ENCODE results near the gene GP5. TPM values are rescaled to one million over a fixed set of nuclear protein-coding genes. Genes with fewer than 3 reads are reported as not detected.

GP5 gene
- total RNA-seq, 4 donors from 2014 or later: not detected

DNA sequence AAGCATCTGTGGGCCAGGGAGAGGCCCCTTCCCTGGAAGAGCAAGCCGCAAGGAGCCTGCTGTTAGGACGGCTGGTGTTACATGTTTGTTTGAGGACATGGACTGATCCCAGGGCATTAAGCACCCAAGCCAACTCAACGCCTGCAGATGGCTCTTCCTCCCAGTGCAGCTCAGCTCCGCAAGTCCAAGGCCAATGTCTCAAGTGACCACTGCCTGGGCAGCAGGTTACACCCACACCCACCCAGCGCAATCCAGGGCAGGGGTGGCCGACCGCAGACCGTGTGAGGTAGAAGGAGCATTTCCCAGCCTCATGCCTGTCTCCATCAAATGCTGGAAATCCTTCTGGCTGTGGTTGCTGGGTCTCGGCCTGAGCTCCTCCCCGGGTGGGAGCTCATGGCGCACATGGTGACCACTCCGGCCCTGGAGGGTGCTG lies 14.5 kb downstream of the GP5 start:
- peaks cover 0 to 6% (median 0%) of the 10 kb centered on the region in 4 donors for H3K4me1 ChIP-seq
- H3K36me3 ChIP-seq: no peaks in the 10 kb centered on the region
- 90 to 92% methylated on average over 12 of the region's 12 CpGs for WGBS, 2 donors
- no peaks in the 10 kb centered on the region for H3K9me3 ChIP-seq
- DNase-seq (ENCODE audit: low spot score in 2 of 2): no peak
- peaks cover 0 to 4% of the 10 kb centered on the region in 2 donors for H3K27me3 ChIP-seq
- H3K4me3 ChIP-seq: no peak overlapping the region
- no peak overlapping the region for H3K27ac ChIP-seq
- TF ChIP-seq POLR2A (IDR thresholded peaks at IDR 0.05) (no peak), EP300 (IDR thresholded peaks at IDR 0.05) (no peak)
- TF ChIP-seq, protein P1, sequence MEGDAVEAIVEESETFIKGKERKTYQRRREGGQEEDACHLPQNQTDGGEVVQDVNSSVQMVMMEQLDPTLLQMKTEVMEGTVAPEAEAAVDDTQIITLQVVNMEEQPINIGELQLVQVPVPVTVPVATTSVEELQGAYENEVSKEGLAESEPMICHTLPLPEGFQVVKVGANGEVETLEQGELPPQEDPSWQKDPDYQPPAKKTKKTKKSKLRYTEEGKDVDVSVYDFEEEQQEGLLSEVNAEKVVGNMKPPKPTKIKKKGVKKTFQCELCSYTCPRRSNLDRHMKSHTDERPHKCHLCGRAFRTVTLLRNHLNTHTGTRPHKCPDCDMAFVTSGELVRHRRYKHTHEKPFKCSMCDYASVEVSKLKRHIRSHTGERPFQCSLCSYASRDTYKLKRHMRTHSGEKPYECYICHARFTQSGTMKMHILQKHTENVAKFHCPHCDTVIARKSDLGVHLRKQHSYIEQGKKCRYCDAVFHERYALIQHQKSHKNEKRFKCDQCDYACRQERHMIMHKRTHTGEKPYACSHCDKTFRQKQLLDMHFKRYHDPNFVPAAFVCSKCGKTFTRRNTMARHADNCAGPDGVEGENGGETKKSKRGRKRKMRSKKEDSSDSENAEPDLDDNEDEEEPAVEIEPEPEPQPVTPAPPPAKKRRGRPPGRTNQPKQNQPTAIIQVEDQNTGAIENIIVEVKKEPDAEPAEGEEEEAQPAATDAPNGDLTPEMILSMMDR (IDR thresholded peaks at IDR 0.05): no peak

DNA sequence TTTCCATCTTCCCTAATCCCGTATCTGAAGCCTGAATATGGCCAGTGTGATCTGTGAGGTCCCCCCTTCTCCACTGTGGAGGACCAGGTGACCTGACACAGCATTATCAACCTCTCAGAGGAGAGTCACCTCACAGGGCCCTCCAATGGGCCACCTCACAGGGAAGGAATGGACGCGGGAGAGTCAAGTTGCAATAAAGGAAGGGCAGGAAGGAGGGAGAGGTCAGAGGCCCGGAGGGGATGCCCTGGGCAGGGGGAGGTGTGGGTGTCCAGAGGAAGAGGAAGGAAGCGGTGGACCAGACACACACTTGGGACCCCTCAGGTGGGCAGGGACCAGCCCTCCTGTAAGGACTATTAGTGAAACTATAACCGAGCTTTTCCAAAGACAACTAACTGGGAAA lies 14.9 kb downstream of the GP5 start:
- no peaks in the 10 kb centered on the region for H3K36me3 ChIP-seq
- 76 to 77% methylated on average over 6 of the region's 6 CpGs for WGBS, 2 donors
- no peak for DNase-seq (ENCODE audit: low spot score in 2 of 2)
- TF ChIP-seq, protein P1 (IDR thresholded peaks at IDR 0.05): no peak
- no peak for TF ChIP-seq POLR2A (IDR thresholded peaks at IDR 0.05)
- TF ChIP-seq EP300 (IDR thresholded peaks at IDR 0.05): no peak
- H3K27me3 ChIP-seq: peaks cover 0 to 4% of the 10 kb centered on the region in 2 donors
- no peak overlapping the region for H3K4me3 ChIP-seq
- H3K27ac ChIP-seq: no peak overlapping the region
- H3K9me3 ChIP-seq: no peaks in the 10 kb centered on the region
- peaks cover 0 to 6% (median 0%) of the 10 kb centered on the region in 4 donors for H3K4me1 ChIP-seq

DNA sequence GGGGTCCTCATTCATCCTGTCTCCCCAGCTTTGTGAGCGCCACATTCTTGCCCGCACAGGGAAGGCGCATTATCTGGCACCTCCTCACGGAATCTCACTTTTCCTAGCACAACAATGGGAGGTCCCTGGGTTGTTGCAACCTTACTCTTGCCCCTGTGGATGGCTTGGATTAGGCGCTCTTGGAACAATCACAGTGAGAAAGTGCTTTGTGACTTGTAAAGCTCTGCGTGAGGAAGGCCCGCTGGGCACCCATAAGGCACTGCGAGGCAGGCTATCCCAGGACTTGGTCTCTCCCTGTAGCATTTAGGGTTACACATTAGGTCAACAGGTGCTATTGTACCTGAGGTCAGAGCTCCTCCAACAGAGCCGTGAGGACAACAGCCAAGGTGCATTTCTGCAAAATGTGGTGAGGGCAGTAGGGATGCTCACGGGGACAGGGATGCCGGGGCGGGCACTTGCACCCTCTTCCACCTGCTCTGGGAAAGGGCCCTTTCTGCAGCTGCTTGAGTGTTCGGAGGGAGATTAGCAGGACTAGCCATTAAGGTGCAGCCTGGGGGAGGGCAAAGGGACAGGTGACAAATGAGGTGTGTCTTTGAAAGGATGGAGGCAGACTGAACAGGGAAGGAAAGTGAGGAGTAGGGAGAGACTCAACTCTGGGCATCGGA lies 15.7 kb downstream of the GP5 start:
- TF ChIP-seq POLR2A (IDR thresholded peaks at IDR 0.05) (no peak), EP300 (IDR thresholded peaks at IDR 0.05) (no peak)
- TF ChIP-seq, protein P1 (IDR thresholded peaks at IDR 0.05): no peak

DNA sequence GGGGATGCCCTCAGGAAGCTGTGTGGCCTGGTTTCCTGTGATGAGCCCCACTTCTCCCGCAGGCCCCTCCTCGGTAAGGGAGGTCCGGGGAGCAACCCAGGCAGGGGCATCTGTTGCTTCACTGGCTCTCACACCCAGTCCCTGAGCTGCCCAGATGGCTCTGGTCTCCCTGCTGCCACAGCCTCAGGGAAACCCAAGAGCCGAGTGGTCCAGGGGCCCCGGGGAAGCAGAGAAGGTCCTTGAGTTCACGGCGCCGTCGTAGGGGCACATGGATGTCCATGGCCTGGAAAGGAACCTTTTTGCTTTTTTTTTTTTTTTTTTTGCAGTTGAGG lies 16.2 kb downstream of the GP5 start:
- no peak for DNase-seq (ENCODE audit: low spot score in 2 of 2)
- Histone ChIP-seq H3K9me3 (no peaks in the 10 kb centered on the region), H3K36me3 (no peaks in the 10 kb centered on the region), H3K4me1 (peaks cover 0 to 6% (median 0%) of the 10 kb centered on the region in 4 donors), H3K27ac (no peak overlapping the region), H3K27me3 (peaks cover 0 to 10% of the 10 kb centered on the region in 2 donors), H3K4me3 (no peak overlapping the region)
- TF ChIP-seq EP300 (IDR thresholded peaks at IDR 0.05) (no peak), POLR2A (IDR thresholded peaks at IDR 0.05) (no peak)
- TF ChIP-seq, protein P1 (IDR thresholded peaks at IDR 0.05): no peak
- 81 to 84% methylated on average over 9 of the region's 9 CpGs for WGBS, 2 donors

More for the DNA sequence above, 15.7 kb downstream of the GP5 start:
- 90 to 95% methylated on average over 14 of the region's 14 CpGs for WGBS, 2 donors
- no peak overlapping the region for H3K27ac ChIP-seq
- H3K4me1 ChIP-seq: peaks cover 0 to 6% (median 0%) of the 10 kb centered on the region in 4 donors
- DNase-seq (ENCODE audit: low spot score in 2 of 2): no peak
- H3K4me3 ChIP-seq: no peak overlapping the region
- H3K36me3 ChIP-seq: no peaks in the 10 kb centered on the region
- no peaks in the 10 kb centered on the region for H3K9me3 ChIP-seq
- peaks cover 0 to 6% of the 10 kb centered on the region in 2 donors for H3K27me3 ChIP-seq

GRCh38 chr3:194382196-194382891 lies 16.7 kb downstream of the GP5 start:
- peaks cover 0 to 10% of the 10 kb centered on the region in 2 donors for H3K27me3 ChIP-seq
- no peak overlapping the region for H3K27ac ChIP-seq
- no peak for DNase-seq (ENCODE audit: low spot score in 2 of 2)
- WGBS, 2 donors: 52 to 54% methylated on average over 20 of the region's 20 CpGs
- H3K9me3 ChIP-seq: no peaks in the 10 kb centered on the region
- TF ChIP-seq, protein P1 (IDR thresholded peaks at IDR 0.05): no peak
- no peak for TF ChIP-seq EP300 (IDR thresholded peaks at IDR 0.05)
- TF ChIP-seq POLR2A (IDR thresholded peaks at IDR 0.05): no peak
- H3K36me3 ChIP-seq: no peaks in the 10 kb centered on the region
- H3K4me3 ChIP-seq: no peak overlapping the region
- peaks cover 0 to 6% (median 0%) of the 10 kb centered on the region in 4 donors for H3K4me1 ChIP-seq
